KOPT-K1 (cell line): Measurements from ENCODE around the gene PARP1.

Experiments used
- H3K27ac ChIP-seq: fragments of 200-600 bp; sonication (generic); 2 replicates; pipeline ENCODE4 v1.5.1; 2016; ENCODE audit warnings: antibody characterized with exemption, mild to moderate bottlenecking, low read depth, low read length; ENCODE audit not compliant: poor library complexity, severe bottlenecking
- H3K36me3 ChIP-seq: fragments of 200-600 bp; sonication (generic); 2 replicates; pipeline ENCODE4 v1.5.1; 2017; ENCODE audit warnings: antibody characterized with exemption, mild to moderate bottlenecking, low read length, moderate library complexity; ENCODE audit not compliant: insufficient read depth
- H3K9me3 ChIP-seq: fragments of 200-600 bp; sonication (generic); 2 replicates; pipeline ENCODE4 v1.5.1; 2017; ENCODE audit warnings: antibody characterized with exemption, low read length, mild to moderate bottlenecking; ENCODE audit not compliant: insufficient read depth, poor library complexity, severe bottlenecking

PARP1 gene

GRCh38 chr1:226407497-226408284 is at the start of gene PARP1:
TSS of gene PARP1 (minus strand) at chr1:226408093. CDS start at chr1:226407929, 164 bp downstream.
- Histone ChIP-seq H3K27ac (peak within 1 kb of the TSS; percentile 74), H3K9me3 (no peaks in the 10 kb centered on the region), H3K36me3 (peaks cover 3% of the 10 kb centered on the region)

GRCh38 chr1:226457307-226457712 is 49.4 kb upstream of the PARP1 start:
- Histone ChIP-seq H3K36me3 (no peaks in the 10 kb centered on the region), H3K27ac (no peak overlapping the region), H3K9me3 (peaks cover 9% of the 10 kb centered on the region)

- Histone ChIP-seq H3K36me3 (no peaks in the 10 kb centered on the region), H3K27ac (no peak overlapping the region), H3K9me3 (peaks cover 9% of the 10 kb centered on the region)
Measured at GRCh38 chr1:226455843-226456242, 48.0 kb upstream of the PARP1 start.

GRCh38 chr1:226454349-226454748 is 46.5 kb upstream of the PARP1 start:
- Histone ChIP-seq H3K27ac (no peak overlapping the region), H3K36me3 (no peaks in the 10 kb centered on the region), H3K9me3 (peaks cover 9% of the 10 kb centered on the region)

- H3K36me3 ChIP-seq = no peaks in the 10 kb centered on the region
- no peaks in the 10 kb centered on the region for H3K9me3 ChIP-seq
- no peak overlapping the region for H3K27ac ChIP-seq
Measured at GRCh38 chr1:226453015-226453704, 45.3 kb upstream of the PARP1 start.

- no peaks in the 10 kb centered on the region for H3K36me3 ChIP-seq
- no peaks in the 10 kb centered on the region for H3K9me3 ChIP-seq
- no peak overlapping the region for H3K27ac ChIP-seq
Measured at GRCh38 chr1:226450688-226451087, 42.8 kb upstream of the PARP1 start.

GRCh38 chr1:226449823-226450222 is 41.9 kb upstream of the PARP1 start:
- H3K27ac ChIP-seq = no peak overlapping the region
- H3K36me3 ChIP-seq = no peaks in the 10 kb centered on the region
- H3K9me3 ChIP-seq = no peaks in the 10 kb centered on the region

- H3K27ac ChIP-seq = no peak overlapping the region
- no peaks in the 10 kb centered on the region for H3K9me3 ChIP-seq
- no peaks in the 10 kb centered on the region for H3K36me3 ChIP-seq
Measured at GRCh38 chr1:226447932-226448665, 40.2 kb upstream of the PARP1 start.

- H3K27ac ChIP-seq = no peak overlapping the region
- no peaks in the 10 kb centered on the region for H3K9me3 ChIP-seq
Measured at GRCh38 chr1:226446094-226446493, 38.2 kb upstream of the PARP1 start.

GRCh38 chr1:226444901-226445300 is 37.0 kb upstream of the PARP1 start:
- Histone ChIP-seq H3K36me3 (no peaks in the 10 kb centered on the region), H3K9me3 (no peaks in the 10 kb centered on the region), H3K27ac (no peak overlapping the region)

More at GRCh38 chr1:226446094-226446493, 38.2 kb upstream of the PARP1 start:
- no peaks in the 10 kb centered on the region for H3K36me3 ChIP-seq

- Histone ChIP-seq H3K9me3 (no peaks in the 10 kb centered on the region), H3K36me3 (no peaks in the 10 kb centered on the region), H3K27ac (no peak overlapping the region)
Measured at GRCh38 chr1:226443439-226443838, 35.5 kb upstream of the PARP1 start.

GRCh38 chr1:226443033-226443432 is 35.1 kb upstream of the PARP1 start:
- H3K27ac ChIP-seq = no peak overlapping the region
- H3K9me3 ChIP-seq = peaks cover 2% of the 10 kb centered on the region
- no peaks in the 10 kb centered on the region for H3K36me3 ChIP-seq

GRCh38 chr1:226441629-226442028 is 33.7 kb upstream of the PARP1 start:
- Histone ChIP-seq H3K9me3 (peaks cover 7% of the 10 kb centered on the region), H3K36me3 (no peaks in the 10 kb centered on the region), H3K27ac (no peak overlapping the region)

GRCh38 chr1:226440512-226440911 is 32.6 kb upstream of the PARP1 start:
- peaks cover 7% of the 10 kb centered on the region for H3K9me3 ChIP-seq
- no peak overlapping the region for H3K27ac ChIP-seq
- H3K36me3 ChIP-seq = no peaks in the 10 kb centered on the region

- Histone ChIP-seq H3K27ac (no peak overlapping the region), H3K36me3 (no peaks in the 10 kb centered on the region), H3K9me3 (peaks cover 7% of the 10 kb centered on the region)
Measured at GRCh38 chr1:226438007-226438406, 30.1 kb upstream of the PARP1 start.
